Measurements from ENCODE around the gene RIN2. TPM values are rescaled to one million over a fixed set of nuclear protein-coding genes. Genes with fewer than 3 reads are reported as not detected.

The RIN2 gene
- total RNA-seq, 1 experiment from 2014 or later: 36.7 TPM

- no TSS peak for BruUV-seq (replicated peaks)
- peak overlapping the region; percentile 42 for H3K27ac Mint-ChIP-seq (ENCODE audit: unreplicated experiment)
- Histone ChIP-seq H3K4me3 (ENCODE audit: low read depth, low read length) (no peak overlapping the region), H3K36me3 (ENCODE audit: control insufficient read depth, insufficient read depth, low read length) (no peaks in the 10 kb centered on the region; the same call in 1 of the 2 replicates), H3K27me3 (replicated peaks; ENCODE audit: control insufficient read depth, insufficient read depth, low read length) (no peaks in the 10 kb centered on the region), H3K4me1 (peaks cover 67% of the 10 kb centered on the region), H3K9me3 (no peaks in the 10 kb centered on the region)
- H3K27me3 Mint-ChIP-seq (ENCODE audit: insufficient read depth, unreplicated experiment): no peaks in the 10 kb centered on the region
- no peak for TF ChIP-seq CTCF (IDR thresholded peaks at IDR 0.05; ENCODE audit: insufficient read depth in 1 of 2, low read depth in 1 of 2, low read length in 1 of 2, severe bottlenecking in 1 of 2, unreplicated experiment in 1 of 2)
- POLR2A ChIA-PET: no interaction called here
- H3K4me3 Mint-ChIP-seq (ENCODE audit: unreplicated experiment): no peak overlapping the region
- intact Hi-C loops (cut with micrococcal nuclease; ENCODE audit: unreplicated experiment): no loop called here
- no peak for DNase-seq
- H3K4me1 Mint-ChIP-seq (ENCODE audit: low read depth, unreplicated experiment): peaks cover 55% of the 10 kb centered on the region
- H3K9me3 Mint-ChIP-seq (ENCODE audit: unreplicated experiment): no peaks in the 10 kb centered on the region
- CTCF ChIA-PET: interaction anchor here (1.0 kb wide), 1 partner anchor 13 kb away, joined by 4 read pairs; no protein-coding TSS in a partner anchor
- H3K36me3 Mint-ChIP-seq (ENCODE audit: insufficient read depth, unreplicated experiment): peaks cover 20% of the 10 kb centered on the region
Measured at GRCh38 chr20:19770375-19770774, 12.3 kb downstream of the RIN2 start.

DNA sequence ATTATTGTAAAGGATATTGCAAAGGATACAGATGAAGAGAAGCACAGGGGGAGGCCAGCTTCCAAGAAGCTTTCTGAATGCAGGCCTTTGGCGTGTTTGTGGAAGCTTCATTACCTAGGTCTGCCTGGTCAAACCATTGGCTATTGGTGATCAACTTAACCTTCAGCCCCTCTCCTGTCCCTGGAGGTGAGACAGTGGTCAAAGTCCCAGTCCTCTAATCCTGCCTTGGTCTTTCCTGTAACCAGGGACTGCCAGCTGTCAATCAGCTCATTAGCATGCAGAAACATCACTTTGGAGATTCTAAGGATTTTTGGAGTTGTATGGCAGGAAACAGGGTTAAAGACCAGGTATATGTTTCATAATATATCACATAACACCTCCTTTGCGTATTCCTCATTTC is 13.0 kb downstream of the RIN2 start:
- H3K36me3 Mint-ChIP-seq (ENCODE audit: insufficient read depth, unreplicated experiment): peaks cover 20% of the 10 kb centered on the region
- no peak for TF ChIP-seq CTCF (IDR thresholded peaks at IDR 0.05; ENCODE audit: insufficient read depth in 1 of 2, low read depth in 1 of 2, low read length in 1 of 2, severe bottlenecking in 1 of 2, unreplicated experiment in 1 of 2)
- no peak for DNase-seq
- BruUV-seq (replicated peaks): no TSS peak
- Histone ChIP-seq H3K27me3 (replicated peaks; ENCODE audit: control insufficient read depth, insufficient read depth, low read length) (no peaks in the 10 kb centered on the region), H3K36me3 (ENCODE audit: control insufficient read depth, insufficient read depth, low read length) (no peaks in the 10 kb centered on the region), H3K4me1 (peaks cover 67% of the 10 kb centered on the region), H3K9me3 (no peaks in the 10 kb centered on the region), H3K4me3 (ENCODE audit: low read depth, low read length) (no peak overlapping the region)
- ChIA-PET CTCF (no interaction called here), POLR2A (interaction anchor here (0.6 kb wide), 1 partner anchor 1813 kb away, joined by 5 read pairs; no protein-coding TSS in a partner anchor)
- intact Hi-C loops (cut with micrococcal nuclease; ENCODE audit: unreplicated experiment): no loop called here
- H3K27ac Mint-ChIP-seq (ENCODE audit: unreplicated experiment): no peak overlapping the region
- no peaks in the 10 kb centered on the region for H3K9me3 Mint-ChIP-seq (ENCODE audit: unreplicated experiment)
- H3K4me3 Mint-ChIP-seq (ENCODE audit: unreplicated experiment): no peak overlapping the region
- H3K4me1 Mint-ChIP-seq (ENCODE audit: low read depth, unreplicated experiment): peaks cover 49% of the 10 kb centered on the region
- no peaks in the 10 kb centered on the region for H3K27me3 Mint-ChIP-seq (ENCODE audit: insufficient read depth, unreplicated experiment)

DNA sequence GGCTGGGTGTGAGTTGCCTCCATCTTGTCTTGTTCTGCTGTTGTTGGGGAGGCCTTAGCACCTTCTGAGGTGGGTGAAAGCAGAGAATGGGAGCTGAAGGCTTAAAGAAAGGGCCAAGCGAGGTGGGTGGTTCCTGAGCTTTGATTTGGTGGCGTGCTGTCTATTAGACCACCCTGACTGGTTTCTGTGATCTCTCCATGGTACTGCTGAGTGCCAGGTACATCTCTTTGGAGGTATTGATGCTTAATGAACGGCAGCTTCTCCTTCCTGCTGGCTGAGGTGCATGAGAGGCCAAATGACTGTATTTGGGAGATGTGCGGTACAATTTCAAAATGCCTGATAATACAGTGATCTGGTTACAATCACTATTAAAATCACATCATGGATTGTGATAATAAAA is 15.4 kb downstream of the RIN2 start:
- no peaks in the 10 kb centered on the region for H3K27me3 ChIP-seq (replicated peaks; ENCODE audit: control insufficient read depth, insufficient read depth, low read length)
- POLR2A ChIA-PET: interaction anchor here (0.9 kb wide), 1 partner anchor 16 kb away, joined by 6 read pairs; no protein-coding TSS in a partner anchor
- CTCF ChIA-PET: no interaction called here

More for the DNA sequence above, 15.4 kb downstream of the RIN2 start:
- no peaks in the 10 kb centered on the region for H3K9me3 ChIP-seq
- H3K27me3 Mint-ChIP-seq (ENCODE audit: insufficient read depth, unreplicated experiment): no peaks in the 10 kb centered on the region
- peaks cover 62% of the 10 kb centered on the region for H3K4me1 ChIP-seq
- no peaks in the 10 kb centered on the region for H3K36me3 ChIP-seq (ENCODE audit: control insufficient read depth, insufficient read depth, low read length)
- no peak for TF ChIP-seq CTCF (IDR thresholded peaks at IDR 0.05; ENCODE audit: insufficient read depth in 1 of 2, low read depth in 1 of 2, low read length in 1 of 2, severe bottlenecking in 1 of 2, unreplicated experiment in 1 of 2)
- no peak overlapping the region for H3K4me3 Mint-ChIP-seq (ENCODE audit: unreplicated experiment)
- BruUV-seq (replicated peaks): no TSS peak
- H3K27ac Mint-ChIP-seq (ENCODE audit: unreplicated experiment): peak overlapping the region; percentile 49
- peaks cover 12% of the 10 kb centered on the region for H3K36me3 Mint-ChIP-seq (ENCODE audit: insufficient read depth, unreplicated experiment)
- H3K9me3 Mint-ChIP-seq (ENCODE audit: unreplicated experiment): no peaks in the 10 kb centered on the region
- no peak overlapping the region for H3K4me3 ChIP-seq (ENCODE audit: low read depth, low read length)
- no peak for DNase-seq
- intact Hi-C loops (cut with micrococcal nuclease; ENCODE audit: unreplicated experiment): no loop called here
- H3K4me1 Mint-ChIP-seq (ENCODE audit: low read depth, unreplicated experiment): peaks cover 25% of the 10 kb centered on the region
